HG03135 (cell line): ENCODE measurements around the gene IQGAP1.

Source experiments
- ATAC-seq: cut with Tn5 transposase; IDR thresholded peaks from one replicate; pipeline ENCODE4 v1.9.1; 2021; ENCODE audit warnings: mild to moderate bottlenecking, moderate library complexity; ENCODE audit not compliant: unreplicated experiment

Gene IQGAP1

GRCh38 chr15:90436952-90437351, 48.9 kb downstream of the IQGAP1 start:
- no peak for ATAC-seq

- no peak for ATAC-seq
Measured at GRCh38 chr15:90437516-90437915, 49.5 kb downstream of the IQGAP1 start.

GRCh38 chr15:90439946-90440345, 51.9 kb downstream of the IQGAP1 start:
- ATAC-seq = no peak

GRCh38 chr15:90441027-90441426, 53.0 kb downstream of the IQGAP1 start:
- ATAC-seq = no peak

GRCh38 chr15:90442423-90442822, 54.4 kb downstream of the IQGAP1 start:
- ATAC-seq = no peak

GRCh38 chr15:90449206-90449735, 61.2 kb downstream of the IQGAP1 start:
- no peak for ATAC-seq

GRCh38 chr15:90451053-90451850, 63.2 kb downstream of the IQGAP1 start:
- no peak for ATAC-seq

- ATAC-seq = no peak
Measured at GRCh38 chr15:90456236-90456635, 68.2 kb downstream of the IQGAP1 start.

- ATAC-seq = no peak
Measured at GRCh38 chr15:90458061-90458460, 70.0 kb downstream of the IQGAP1 start.

- ATAC-seq = no peak
Measured at GRCh38 chr15:90459368-90459767, 71.3 kb downstream of the IQGAP1 start.

GRCh38 chr15:90460142-90460824, 72.2 kb downstream of the IQGAP1 start:
- ATAC-seq = no peak

- no peak for ATAC-seq
Measured at GRCh38 chr15:90463381-90463780, 75.3 kb downstream of the IQGAP1 start.

GRCh38 chr15:90465140-90465929, 77.3 kb downstream of the IQGAP1 start:
- ATAC-seq = no peak

- ATAC-seq = no peak
Measured at GRCh38 chr15:90465930-90466567, 78.0 kb downstream of the IQGAP1 start.

- ATAC-seq = no peak
Measured at GRCh38 chr15:90469723-90470122, 81.7 kb downstream of the IQGAP1 start.

- no peak for ATAC-seq
Measured at GRCh38 chr15:90470453-90470852, 82.4 kb downstream of the IQGAP1 start.

- no peak for ATAC-seq
Measured at GRCh38 chr15:90471126-90471525, 83.1 kb downstream of the IQGAP1 start.

- no peak for ATAC-seq
Measured at GRCh38 chr15:90471769-90472168, 83.7 kb downstream of the IQGAP1 start.

- no peak for ATAC-seq
Measured at GRCh38 chr15:90478846-90479481, 90.9 kb downstream of the IQGAP1 start.

GRCh38 chr15:90479656-90480055, 91.6 kb downstream of the IQGAP1 start:
- ATAC-seq = no peak
